HL-60 (cell line): ENCODE measurements around the gene ACOT4.

Experiments used
- DNase-seq, 2 experiments: peaks; one replicate each; pipeline ENCODE4 v3.0.0-alpha.2; 2010 to 2020; ENCODE audit warnings: low read depth in 1 of 2, low spot score in 1 of 2
- H3K27ac ChIP-seq: fragments of 250-450 bp; sonication (Bioruptor Pico); replicated peaks from 2 replicates; pipeline ENCODE4 v1.5.1; 2020; ENCODE audit warnings: mild to moderate bottlenecking, moderate library complexity
- H3K27me3 ChIP-seq: fragments of 250-450 bp; sonication (Bioruptor Pico); 2 replicates; pipeline ENCODE4 v1.5.1; 2021; ENCODE audit warnings: mild to moderate bottlenecking, moderate library complexity; ENCODE audit not compliant: insufficient read depth, poor library complexity, severe bottlenecking
- H3K4me3 ChIP-seq: replicated peaks from 2 replicates; pipeline ENCODE4 v1.5.1; 2011; ENCODE audit warnings: mild to moderate bottlenecking, control low read depth, low read length; ENCODE audit not compliant: insufficient read depth
- GABPA ChIP-seq: IDR thresholded peaks from 2 replicates; pipeline ENCODE4 v1.6.1; 2012; ENCODE audit warnings: low read depth
- POLR2AphosphoS5 ChIP-seq: IDR thresholded peaks from 2 replicates; pipeline ENCODE4 v1.6.1; 2012; ENCODE audit warnings: low read depth
- REST ChIP-seq: IDR thresholded peaks from 2 replicates; pipeline ENCODE4 v1.6.1; 2012; ENCODE audit warnings: low read depth; ENCODE audit not compliant: insufficient replicate concordance
- SPI1 ChIP-seq: IDR thresholded peaks from 2 replicates; pipeline ENCODE4 v1.6.1; 2012; ENCODE audit warnings: low read depth, mild to moderate bottlenecking, borderline replicate concordance
- TF ChIP-seq, protein P1 (sequence below): IDR thresholded peaks from one replicate; pipeline ENCODE4 v1.5.1; 2011; ENCODE audit warnings: low read length, control low read depth, inconsistent platforms; ENCODE audit not compliant: insufficient read depth

The ACOT4 gene

GRCh38 chr14:73616831-73617230, 25.2 kb downstream of the ACOT4 start:
- no peak overlapping the region for H3K4me3 ChIP-seq
- no peak overlapping the region for H3K27ac ChIP-seq
- no peak for DNase-seq
- H3K27me3 ChIP-seq: no peaks in the 10 kb centered on the region
- TF ChIP-seq REST (no peak), GABPA (no peak), POLR2AphosphoS5 (no peak), SPI1 (no peak)
- TF ChIP-seq, protein P1, sequence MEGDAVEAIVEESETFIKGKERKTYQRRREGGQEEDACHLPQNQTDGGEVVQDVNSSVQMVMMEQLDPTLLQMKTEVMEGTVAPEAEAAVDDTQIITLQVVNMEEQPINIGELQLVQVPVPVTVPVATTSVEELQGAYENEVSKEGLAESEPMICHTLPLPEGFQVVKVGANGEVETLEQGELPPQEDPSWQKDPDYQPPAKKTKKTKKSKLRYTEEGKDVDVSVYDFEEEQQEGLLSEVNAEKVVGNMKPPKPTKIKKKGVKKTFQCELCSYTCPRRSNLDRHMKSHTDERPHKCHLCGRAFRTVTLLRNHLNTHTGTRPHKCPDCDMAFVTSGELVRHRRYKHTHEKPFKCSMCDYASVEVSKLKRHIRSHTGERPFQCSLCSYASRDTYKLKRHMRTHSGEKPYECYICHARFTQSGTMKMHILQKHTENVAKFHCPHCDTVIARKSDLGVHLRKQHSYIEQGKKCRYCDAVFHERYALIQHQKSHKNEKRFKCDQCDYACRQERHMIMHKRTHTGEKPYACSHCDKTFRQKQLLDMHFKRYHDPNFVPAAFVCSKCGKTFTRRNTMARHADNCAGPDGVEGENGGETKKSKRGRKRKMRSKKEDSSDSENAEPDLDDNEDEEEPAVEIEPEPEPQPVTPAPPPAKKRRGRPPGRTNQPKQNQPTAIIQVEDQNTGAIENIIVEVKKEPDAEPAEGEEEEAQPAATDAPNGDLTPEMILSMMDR: no peak

- Histone ChIP-seq H3K4me3 (no peak overlapping the region), H3K27me3 (no peaks in the 10 kb centered on the region), H3K27ac (no peak overlapping the region)
- TF ChIP-seq GABPA (no peak), POLR2AphosphoS5 (no peak), SPI1 (no peak), REST (no peak)
- TF ChIP-seq, protein P1: no peak
- no peak for DNase-seq
These were observed 27.9 kb downstream of the ACOT4 start for GRCh38 chr14:73619524-73619923.

GRCh38 chr14:73620268-73620667, 28.6 kb downstream of the ACOT4 start:
- no peak for TF ChIP-seq REST
- TF ChIP-seq SPI1: no peak
- H3K27me3 ChIP-seq: no peaks in the 10 kb centered on the region
- H3K4me3 ChIP-seq: no peak overlapping the region
- DNase-seq: no peak
- H3K27ac ChIP-seq: no peak overlapping the region
